Mammary epithelial cell (primary cell): Measurements from ENCODE around the gene TSEN34.

Experiments used
- CTCF ChIP-seq, 2 donors: IDR thresholded peaks in 1 of 2; conservative IDR thresholded peaks in 1 of 2; 2 replicates each; pipeline ENCODE4 v1.5.1; 2011 to 2012; ENCODE audit warnings: inconsistent platforms in 2 of 2, low read length in 2 of 2, mild to moderate bottlenecking in 2 of 2, control low read depth in 1 of 2, low read depth in 1 of 2; ENCODE audit not compliant: insufficient read depth in 1 of 2; ENCODE audit errors: extremely low read depth in 1 of 2
- EZH2 ChIP-seq: IDR thresholded peaks from 2 replicates; pipeline ENCODE4 v1.6.1; 2012; ENCODE audit warnings: low read length, inconsistent platforms, borderline replicate concordance

DNA sequence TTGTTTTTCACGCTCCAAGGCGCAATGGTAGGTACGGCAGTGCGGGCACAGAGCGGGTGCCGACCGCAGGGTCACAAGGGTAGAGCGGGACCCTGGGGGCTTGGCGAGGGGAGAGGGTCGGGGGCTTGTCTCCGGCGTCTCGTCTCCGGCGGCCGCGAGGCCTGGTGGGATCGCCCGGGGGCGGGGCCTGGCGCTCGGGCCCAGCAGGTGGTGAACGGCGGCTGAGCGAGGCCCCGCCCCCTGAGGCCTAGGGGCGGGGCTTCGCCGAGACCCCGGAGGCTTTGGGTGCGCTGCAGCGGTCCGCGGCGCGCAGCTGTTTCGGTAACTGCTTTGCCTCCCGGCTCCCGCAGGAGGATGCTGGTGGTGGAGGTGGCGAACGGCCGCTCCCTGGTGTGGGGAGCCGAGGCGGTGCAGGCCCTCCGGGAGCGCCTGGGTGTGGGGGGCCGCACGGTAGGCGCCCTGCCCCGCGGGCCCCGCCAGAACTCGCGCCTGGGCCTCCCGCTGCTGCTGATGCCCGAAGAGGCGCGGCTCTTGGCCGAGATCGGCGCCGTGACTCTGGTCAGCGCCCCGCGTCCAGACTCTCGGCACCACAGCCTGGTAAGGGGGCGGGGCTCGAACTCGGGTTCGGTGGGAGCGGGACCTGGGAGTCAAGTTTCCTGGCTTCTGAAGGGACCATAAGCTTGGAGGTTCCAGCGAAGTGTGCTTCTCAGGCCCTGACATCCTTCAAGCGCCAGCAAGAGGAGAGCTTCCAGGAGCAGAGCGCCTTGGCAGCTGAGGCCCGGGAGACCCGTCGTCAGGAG, at the start of gene TSEN34:
- TF ChIP-seq CTCF (conservative IDR thresholded peaks at IDR 0.05 in 1 of 2, IDR thresholded peaks at IDR 0.05 in 1 of 2; ENCODE audit: extremely low read depth in 1 of 2, insufficient read depth in 1 of 2, low read depth in 1 of 2, low read length in 2 of 2) (no peak), EZH2 (no peak)
